ENCODE data around the gene WWC2. TPM values are rescaled to one million over a fixed set of nuclear protein-coding genes. Genes with fewer than 3 reads are reported as not detected.

WWC2 gene
- total and polyA plus RNA-seq, 2 experiments from 2014 or later = 50.5 to 74.2 TPM

- Histone ChIP-seq H3K27me3 (ENCODE audit: insufficient read depth) (no peaks in the 10 kb centered on the region), H3K4me1 (ENCODE audit: insufficient read depth) (no peaks in the 10 kb centered on the region), H2AFZ (no peak overlapping the region), H4K20me1 (replicated peaks; ENCODE audit: insufficient read depth) (0 out of 2 replicates have a peak, but pooled peaks cover 3% of the 10 kb centered on the region), H3K4me2 (no peak overlapping the region), H3F3A (replicated peaks; ENCODE audit: low read depth) (no peaks in the 10 kb centered on the region), H3K79me2 (replicated peaks; ENCODE audit: insufficient read depth) (no peaks in the 10 kb centered on the region), H3K9me2 (ENCODE audit: insufficient read depth) (no peaks in the 10 kb centered on the region), H3K36me3 (ENCODE audit: insufficient read depth) (peaks cover 40% of the 10 kb centered on the region), H3K4me3 (no peak overlapping the region), H3K27ac (ENCODE audit: low read depth) (no peak overlapping the region)
- DNase-seq (ENCODE audit: low spot score) (no peak), ATAC-seq (no peak; the same call in 2 of the 3 replicates)
- H3K4me3 Mint-ChIP-seq = no peak overlapping the region
- H3K9me3 Mint-ChIP-seq = no peaks in the 10 kb centered on the region
- peaks cover 3% of the 10 kb centered on the region; the same call in 2 of the 3 replicates for H3K4me1 Mint-ChIP-seq
- peaks cover 78% of the 10 kb centered on the region for H3K36me3 Mint-ChIP-seq (ENCODE audit: low read depth)
- peak overlapping the region; percentile 54 for H3K27ac Mint-ChIP-seq
- TF ChIP-seq EZH2phosphoT487 (IDR thresholded peaks at IDR 0.05; ENCODE audit: unreplicated experiment) = no peak
- no peak for TF ChIP-seq REST (IDR thresholded peaks at IDR 0.05; ENCODE audit: unreplicated experiment)
- no peak for TF ChIP-seq CREB1 (CRISPR knock-in tag; IDR thresholded peaks at IDR 0.05; ENCODE audit: low read depth)
- TF ChIP-seq EZH2 (IDR thresholded peaks at IDR 0.05; ENCODE audit: low read depth, unreplicated experiment) = no peak
- no peak for TF ChIP-seq NANOG (IDR thresholded peaks at IDR 0.05; ENCODE audit: borderline replicate concordance)
- no peak for TF ChIP-seq POLR2AphosphoS5 (IDR thresholded peaks at IDR 0.05; ENCODE audit: low read depth)
- TF ChIP-seq ZNF331 (CRISPR knock-in tag; IDR thresholded peaks at IDR 0.05; ENCODE audit: low read depth) = no peak
- no peak for TF ChIP-seq ZNF114 (CRISPR knock-in tag; IDR thresholded peaks at IDR 0.05)
- TF ChIP-seq ZNF462 (CRISPR knock-in tag; IDR thresholded peaks at IDR 0.05) = no peak
- no peak for TF ChIP-seq STAT1 (IDR thresholded peaks at IDR 0.05; ENCODE audit: unreplicated experiment)
- TF ChIP-seq JUNB (IDR thresholded peaks at IDR 0.05; ENCODE audit: unreplicated experiment) = no peak
- TF ChIP-seq ETS1 (IDR thresholded peaks at IDR 0.05) = no peak
- peaks cover 11% of the 10 kb centered on the region for H3K27me3 Mint-ChIP-seq (ENCODE audit: insufficient read depth, low read depth, poor library complexity)
These were observed 192.0 kb downstream of the WWC2 start for GRCh38 chr4:183291070-183291469.
